H9 (cell line): ENCODE data around the gene RASSF7. TPM values are rescaled to one million over a fixed set of nuclear protein-coding genes. Genes with fewer than 3 reads are reported as not detected.

Source experiments
- DNase-seq: peaks from one replicate; pipeline ENCODE4 v3.0.0-alpha.2; 2017
- H2AFZ ChIP-seq: one replicate; pipeline ENCODE4 v1.6.1; 2013; ENCODE audit warnings: mild to moderate bottlenecking, low read length, control low read depth, moderate library complexity
- H2AK5ac ChIP-seq: 2 replicates; pipeline ENCODE4 v1.6.1; 2013; ENCODE audit warnings: low read length, control low read depth, mixed read lengths; ENCODE audit not compliant: insufficient read length
- H2BK120ac ChIP-seq: one replicate; pipeline ENCODE4 v1.6.1; 2013; ENCODE audit warnings: low read depth, mild to moderate bottlenecking, low read length, control low read depth, inconsistent platforms; ENCODE audit not compliant: poor library complexity, severe bottlenecking
- H2BK12ac ChIP-seq: 2 replicates; pipeline ENCODE4 v1.6.1; 2013; ENCODE audit warnings: low read length, control low read depth, mixed read lengths, low read depth; ENCODE audit not compliant: insufficient read length
- H2BK15ac ChIP-seq: 2 replicates; pipeline ENCODE4 v1.6.1; 2013; ENCODE audit warnings: low read depth, low read length, control low read depth
- H2BK20ac ChIP-seq: one replicate; pipeline ENCODE4 v1.6.1; 2013; ENCODE audit warnings: low read depth, mild to moderate bottlenecking, low read length, control low read depth, inconsistent platforms; ENCODE audit not compliant: poor library complexity, severe bottlenecking
- H2BK5ac ChIP-seq: 2 replicates; pipeline ENCODE4 v1.6.1; 2013; ENCODE audit warnings: low read length, control low read depth, mixed read lengths; ENCODE audit not compliant: insufficient read length
- H3K14ac ChIP-seq: 2 replicates; pipeline ENCODE4 v1.6.1; 2013; ENCODE audit warnings: low read length, control low read depth; ENCODE audit not compliant: insufficient read depth
- H3K18ac ChIP-seq: 2 replicates; pipeline ENCODE4 v1.6.1; 2013; ENCODE audit warnings: low read depth, mild to moderate bottlenecking, mixed read lengths, low read length, control low read depth; ENCODE audit not compliant: insufficient read length
- H3K23ac ChIP-seq: 2 replicates; pipeline ENCODE4 v1.6.1; 2013; ENCODE audit warnings: low read length, control low read depth, mixed read lengths, low read depth; ENCODE audit not compliant: insufficient read length
- H3K23me2 ChIP-seq: 2 replicates; pipeline ENCODE4 v1.6.1; 2013; ENCODE audit warnings: low read depth, mild to moderate bottlenecking, mixed read lengths, low read length, control low read depth; ENCODE audit not compliant: insufficient read length, poor library complexity, severe bottlenecking
- H3K27ac ChIP-seq: 2 replicates; pipeline ENCODE4 v1.5.1; 2013; ENCODE audit warnings: low read length, control low read depth, mixed read lengths, low read depth; ENCODE audit not compliant: insufficient read length
- H3K27me3 ChIP-seq: 2 replicates; pipeline ENCODE4 v1.6.1; 2013; ENCODE audit warnings: low read length, control low read depth, inconsistent platforms; ENCODE audit not compliant: insufficient read depth
- H3K4ac ChIP-seq: 2 replicates; pipeline ENCODE4 v1.6.1; 2013; ENCODE audit warnings: low read depth, mild to moderate bottlenecking, control low read depth, inconsistent platforms, low read length, moderate library complexity
- H3K4me1 ChIP-seq: 2 replicates; pipeline ENCODE4 v1.6.1; 2013; ENCODE audit warnings: low read length, control low read depth, inconsistent platforms; ENCODE audit not compliant: insufficient read depth
- H3K4me2 ChIP-seq: 2 replicates; pipeline ENCODE4 v1.6.1; 2013; ENCODE audit warnings: low read length, control low read depth, mixed read lengths; ENCODE audit not compliant: insufficient read length, insufficient read depth
- H3K56ac ChIP-seq: 2 replicates; pipeline ENCODE4 v1.6.1; 2013; ENCODE audit warnings: low read depth, mild to moderate bottlenecking, mixed read lengths, low read length, control low read depth; ENCODE audit not compliant: insufficient read length
- H3K79me1 ChIP-seq: 2 replicates; pipeline ENCODE4 v1.6.1; 2013; ENCODE audit warnings: low read depth, mild to moderate bottlenecking, moderate library complexity, low read length, control low read depth, inconsistent platforms; ENCODE audit not compliant: insufficient read depth, poor library complexity, severe bottlenecking
- H3K79me2 ChIP-seq: 2 replicates; pipeline ENCODE4 v1.6.1; 2013; ENCODE audit warnings: low read length, control low read depth, inconsistent platforms; ENCODE audit not compliant: insufficient read depth
- H3K9ac ChIP-seq: 2 replicates; pipeline ENCODE4 v1.6.1; 2013; ENCODE audit warnings: low read length, control low read depth, mixed read lengths; ENCODE audit not compliant: insufficient read length; ENCODE audit errors: extremely low read depth
- H3K9me3 ChIP-seq: one replicate; pipeline ENCODE4 v1.6.1; 2013; ENCODE audit warnings: low read depth, low read length, inconsistent platforms; ENCODE audit not compliant: control insufficient read depth
- H3T11ph ChIP-seq: one replicate; pipeline ENCODE4 v1.6.1; 2013; ENCODE audit warnings: mild to moderate bottlenecking, low read length, control low read depth, inconsistent platforms
- H4K20me1 ChIP-seq: one replicate; pipeline ENCODE4 v1.6.1; 2013; ENCODE audit not compliant: control insufficient read depth, insufficient read length, insufficient read depth
- H4K5ac ChIP-seq: 2 replicates; pipeline ENCODE4 v1.6.1; 2013; ENCODE audit warnings: low read depth, mild to moderate bottlenecking, mixed read lengths, low read length, control low read depth; ENCODE audit not compliant: insufficient read length
- H4K8ac ChIP-seq: replicated peaks from 2 replicates; pipeline ENCODE4 v1.6.1; 2013; ENCODE audit warnings: low read length, control low read depth, mixed read lengths, low read depth; ENCODE audit not compliant: insufficient read length
- H4K91ac ChIP-seq: 2 replicates; pipeline ENCODE4 v1.6.1; 2013; ENCODE audit warnings: low read depth, mild to moderate bottlenecking, moderate library complexity, mixed read lengths, low read length, control low read depth; ENCODE audit not compliant: insufficient read length
- H3K27ac Mint-ChIP-seq, 3 experiments: 2 replicates in 2 of 3; 3 replicates in 1 of 3; pipeline ENCODE4 v1.8.0; 2020 to 2021; ENCODE audit warnings: mixed read lengths in 3 of 3, mild to moderate bottlenecking in 1 of 3, moderate library complexity in 1 of 3
- H3K27me3 Mint-ChIP-seq: 2 replicates; pipeline ENCODE4 v1.8.0; 2021; ENCODE audit warnings: low read depth, mild to moderate bottlenecking, moderate library complexity, mixed read lengths
- H3K36me3 Mint-ChIP-seq, 3 experiments: 2 replicates in 2 of 3; 3 replicates in 1 of 3; pipeline ENCODE4 v1.8.0; 2020 to 2021; ENCODE audit warnings: low read depth in 3 of 3, mixed read lengths in 3 of 3; ENCODE audit not compliant: insufficient read depth in 1 of 3
- H3K4me1 Mint-ChIP-seq, 2 experiments: 2 replicates each; pipeline ENCODE4 v1.8.0; 2020; ENCODE audit warnings: mixed read lengths in 2 of 2
- H3K4me3 Mint-ChIP-seq, 2 experiments: 2 replicates in 1 of 2; 3 replicates in 1 of 2; pipeline ENCODE4 v1.8.0; 2020 to 2021; ENCODE audit warnings: mild to moderate bottlenecking in 2 of 2, mixed read lengths in 2 of 2, moderate library complexity in 1 of 2
- H3K9me3 Mint-ChIP-seq, 2 experiments: 2 replicates in 1 of 2; 3 replicates in 1 of 2; pipeline ENCODE4 v1.8.0; 2020; ENCODE audit warnings: mild to moderate bottlenecking in 2 of 2, mixed read lengths in 2 of 2, moderate library complexity in 1 of 2
- WGBS: extraction: QIAGEN DNeasy Blood & Tissue Kit; methylation state at CpG from one replicate; pipeline ENCODE4 v1.1.7; 2013; ENCODE audit warnings: missing lambda C conversion rate, low lambda C conversion rate, mixed read lengths; ENCODE audit not compliant: insufficient read length; ENCODE audit errors: extremely low coverage; 5-methylcytosine and 5-hydroxymethylcytosine counted together
- total RNA-seq: library from RNA; stranded (reverse); gene quantifications from 2 replicates; pipeline ENCODE4 v1.2.1, GENCODE V29; 2021
- TF ChIP-seq, protein P1 (sequence below): fragments of 200-600 bp; sonication (generic); conservative IDR thresholded peaks from 3 replicates; pipeline ENCODE4 v1.8.0; 2021; ENCODE audit warnings: antibody characterized with exemption, mild to moderate bottlenecking

RASSF7 gene
- total RNA-seq, 1 experiment from 2014 or later, result 26.3 TPM

DNA sequence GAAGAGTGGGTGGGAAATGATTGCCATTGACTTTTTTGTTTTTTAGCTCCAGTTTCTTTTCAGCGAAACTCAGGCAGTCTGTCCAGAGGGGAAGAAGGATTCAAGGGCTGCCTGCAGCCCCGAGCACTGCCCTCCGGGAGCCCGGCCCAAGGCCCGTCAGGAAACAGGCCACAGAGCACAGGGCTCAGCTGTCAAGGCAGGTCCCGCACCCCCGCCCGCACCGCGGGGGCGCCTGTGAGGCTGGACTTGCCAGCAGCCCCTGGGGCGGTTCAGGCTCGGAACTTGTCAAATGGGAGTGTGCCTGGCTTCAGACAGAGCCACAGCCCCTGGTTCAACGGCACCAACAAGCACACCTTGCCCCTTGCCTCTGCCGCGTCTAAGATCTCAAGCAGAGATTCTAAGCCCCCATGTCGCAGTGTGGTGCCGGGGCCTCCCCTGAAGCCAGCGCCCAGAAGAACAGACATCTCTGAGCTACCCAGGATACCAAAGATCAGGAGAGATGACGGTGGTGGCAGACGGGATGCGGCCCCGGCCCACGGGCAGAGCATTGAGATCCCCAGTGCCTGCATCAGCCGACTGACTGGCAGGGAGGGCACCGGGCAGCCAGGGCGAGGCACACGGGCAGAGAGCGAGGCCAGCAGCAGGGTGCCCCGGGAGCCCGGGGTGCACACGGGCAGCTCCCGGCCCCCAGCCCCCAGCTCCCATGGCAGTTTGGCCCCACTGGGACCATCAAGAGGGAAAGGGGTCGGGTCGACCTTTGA lies 46.4 kb downstream of the RASSF7 start:
- H3K27ac ChIP-seq, result no peak overlapping the region
- H3T11ph ChIP-seq, result no peak overlapping the region
- no peak overlapping the region for H3K14ac ChIP-seq
- TF ChIP-seq, protein P1, sequence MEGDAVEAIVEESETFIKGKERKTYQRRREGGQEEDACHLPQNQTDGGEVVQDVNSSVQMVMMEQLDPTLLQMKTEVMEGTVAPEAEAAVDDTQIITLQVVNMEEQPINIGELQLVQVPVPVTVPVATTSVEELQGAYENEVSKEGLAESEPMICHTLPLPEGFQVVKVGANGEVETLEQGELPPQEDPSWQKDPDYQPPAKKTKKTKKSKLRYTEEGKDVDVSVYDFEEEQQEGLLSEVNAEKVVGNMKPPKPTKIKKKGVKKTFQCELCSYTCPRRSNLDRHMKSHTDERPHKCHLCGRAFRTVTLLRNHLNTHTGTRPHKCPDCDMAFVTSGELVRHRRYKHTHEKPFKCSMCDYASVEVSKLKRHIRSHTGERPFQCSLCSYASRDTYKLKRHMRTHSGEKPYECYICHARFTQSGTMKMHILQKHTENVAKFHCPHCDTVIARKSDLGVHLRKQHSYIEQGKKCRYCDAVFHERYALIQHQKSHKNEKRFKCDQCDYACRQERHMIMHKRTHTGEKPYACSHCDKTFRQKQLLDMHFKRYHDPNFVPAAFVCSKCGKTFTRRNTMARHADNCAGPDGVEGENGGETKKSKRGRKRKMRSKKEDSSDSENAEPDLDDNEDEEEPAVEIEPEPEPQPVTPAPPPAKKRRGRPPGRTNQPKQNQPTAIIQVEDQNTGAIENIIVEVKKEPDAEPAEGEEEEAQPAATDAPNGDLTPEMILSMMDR, result no peak
- H2BK5ac ChIP-seq, result no peak overlapping the region
- no peak overlapping the region for H3K56ac ChIP-seq
- H3K9me3 ChIP-seq, result no peaks in the 10 kb centered on the region
- no CpG with 5 or more reads among the region's 35 CpGs for whole genome bisulfite sequencing
- no peak overlapping the region for H3K9ac ChIP-seq
- no peak overlapping the region for H3K23ac ChIP-seq
- H4K91ac ChIP-seq, result no peak overlapping the region
- no peak overlapping the region for H2BK12ac ChIP-seq
- Mint-ChIP-seq H3K9me3 (no peaks in the 10 kb centered on the region), H3K27me3 (no peaks in the 10 kb centered on the region), H3K4me1 (peaks cover 2% of the 10 kb centered on the region in 2 experiments; a peak in 1 of 4 replicates), H3K36me3 (peaks cover 27 to 74% (median 69%) of the 10 kb centered on the region in 3 experiments), H3K4me3 (no peak overlapping the region), H3K27ac (no peak overlapping the region; a peak in 2 of 7 replicates)
- H3K27me3 ChIP-seq, result no peaks in the 10 kb centered on the region
- DNase-seq, result no peak
- H2BK20ac ChIP-seq, result no peak overlapping the region
- no peaks in the 10 kb centered on the region for H3K4me1 ChIP-seq
- no peak overlapping the region for H2BK15ac ChIP-seq
- no peak overlapping the region for H2AFZ ChIP-seq
- H4K8ac ChIP-seq, result no peak overlapping the region
- H4K5ac ChIP-seq, result no peak overlapping the region
- no peak overlapping the region for H2BK120ac ChIP-seq
- peaks cover 3% of the 10 kb centered on the region for H4K20me1 ChIP-seq
- no peak overlapping the region for H3K4me2 ChIP-seq
- H3K18ac ChIP-seq, result no peak overlapping the region
- no peak overlapping the region for H2AK5ac ChIP-seq
- H3K79me2 ChIP-seq, result no peaks in the 10 kb centered on the region
- H3K23me2 ChIP-seq, result no peaks in the 10 kb centered on the region
- H3K4ac ChIP-seq, result no peak overlapping the region
- H3K79me1 ChIP-seq, result no peaks in the 10 kb centered on the region
